Measurements from ENCODE around the gene TAC4. TPM values are rescaled to one million over a fixed set of nuclear protein-coding genes. Genes with fewer than 3 reads are reported as not detected.

Gene TAC4
- total and polyA plus RNA-seq, 9 of the 15 experiments (the other 6 are each of a cell fraction or from before 2014, with no cell fraction given) = 0.17 TPM; not detected in 8

- TF ChIP-seq ELK1 (CRISPR knock-in tag; IDR thresholded peaks at IDR 0.05) = no peak
- TF ChIP-seq NFIC (IDR thresholded peaks at IDR 0.05) = no peak; the same call in 1 of the 2 replicates
- peak; percentile 72; the same call in 1 of the 2 replicates for TF ChIP-seq SMAD3 (CRISPR knock-in tag; conservative IDR thresholded peaks at IDR 0.05)
- no peak for TF ChIP-seq PHB (CRISPR knock-in tag; IDR thresholded peaks at IDR 0.05)
- peak; percentile 78 for TF ChIP-seq PHF20 (IDR thresholded peaks at IDR 0.05; ENCODE audit: partially characterized antibody)
- no peak for TF ChIP-seq THAP7 (CRISPR knock-in tag; IDR thresholded peaks at IDR 0.05)
- TF ChIP-seq CBX5 (IDR thresholded peaks at IDR 0.05; ENCODE audit: borderline replicate concordance, low read depth) = no peak
- no peak; the same call in 1 of the 2 replicates for TF ChIP-seq ATF3 (IDR thresholded peaks at IDR 0.05)
- TF ChIP-seq ATF3 (CRISPR knock-in tag; conservative IDR thresholded peaks at IDR 0.05) = peak; percentile 76; the same call in 1 of the 2 replicates
- TF ChIP-seq ATF6 (CRISPR knock-in tag; IDR thresholded peaks at IDR 0.05) = peak; percentile 77; the same call in 1 of the 2 replicates
- peak in 1 of 2 experiments; percentile 76; a peak in 1 of 4 replicates for TF ChIP-seq FOXA3 (CRISPR knock-in tag; conservative IDR thresholded peaks at IDR 0.05 in 1 of 2, IDR thresholded peaks at IDR 0.05 in 1 of 2)
- TF ChIP-seq ZNF165 (CRISPR knock-in tag; IDR thresholded peaks at IDR 0.05; ENCODE audit: borderline replicate concordance) = 0 out of 2 replicates have a peak, but pooled peaks have one; percentile 62
- peak; percentile 15; the same call in 1 of the 2 replicates for TF ChIP-seq ESRRA (IDR thresholded peaks at IDR 0.05; ENCODE audit: borderline replicate concordance, low read depth)
- 0 out of 4 replicates have a peak, but pooled peaks of 1 of the 2 experiments have one; percentile 33 for TF ChIP-seq KDM4B (IDR thresholded peaks at IDR 0.05; ENCODE audit: borderline replicate concordance in 2 of 2, low read depth in 1 of 2)
- peak; percentile 94 for TF ChIP-seq PML (IDR thresholded peaks at IDR 0.05; ENCODE audit: low read length)
- TF ChIP-seq NR2C2 (CRISPR knock-in tag; IDR thresholded peaks at IDR 0.05) = peak; percentile 66; the same call in 1 of the 2 replicates
- peak; percentile 92 for TF ChIP-seq NR2C2 (tag; IDR thresholded peaks at IDR 0.05)
- peak; percentile 55 for TF ChIP-seq LCOR (CRISPR knock-in tag; IDR thresholded peaks at IDR 0.05)
- TF ChIP-seq KAT8 (IDR thresholded peaks at IDR 0.05; ENCODE audit: low read depth) = no peak
- 0 out of 2 replicates have a peak, but pooled peaks have one; percentile 23 for TF ChIP-seq ARID3B (CRISPR knock-in tag; IDR thresholded peaks at IDR 0.05; ENCODE audit: borderline replicate concordance)
These were observed 59.2 kb downstream of the TAC4 start, which contains the start of gene KAT7 (continued) for GRCh38 chr17:49788478-49789242.

Data from K562 (cell line).